HEK293 (cell line): ENCODE measurements around the gene ICAM5.
A peak's percentile ranks its signal among the peaks of the same experiment; 100 is the strongest.
"Not testable (repeated sequence)": the region's sequence is repeated elsewhere in the genome, so short reads cannot be mapped to it uniquely, and the experiment has no call there.

Experiments
- CTCF ChIA-PET: fragments of 350-600 bp; formaldehyde crosslinking; extraction: SDS; loops from one replicate; lab custom pipeline; 2021; ENCODE audit warnings: antibody characterized with exemption; lab: Yijun Ruan, JAX
- POLR2A ChIA-PET: fragments of 300-600 bp; formaldehyde crosslinking; extraction: SDS; loops from one replicate; lab custom pipeline; 2020; ENCODE audit warnings: antibody characterized with exemption, inconsistent platforms; lab: Yijun Ruan, JAX
- H3K27ac ChIP-seq: fragments of 200-500 bp; sonication (Bioruptor generic); 2 replicates; pipeline ENCODE4 v1.5.1; 2014; ENCODE audit warnings: low read depth, low read length, control low read depth, inconsistent platforms; ENCODE audit errors: extremely low read depth
- H3K36me3 ChIP-seq, 2 experiments: fragments of 200-500 bp in 1 of 2; sonication (Bioruptor generic) in 1 of 2; 1 replicate in 1 of 2; 2 replicates in 1 of 2; pipeline ENCODE4 v1.5.1; 2014 to 2017; ENCODE audit warnings: inconsistent platforms in 2 of 2, low read length in 2 of 2; ENCODE audit not compliant: control insufficient read depth in 2 of 2, insufficient read depth in 1 of 2
- H3K4me1 ChIP-seq: fragments of 200-500 bp; sonication (Bioruptor generic); 2 replicates; pipeline ENCODE4 v1.5.1; 2014; ENCODE audit warnings: mild to moderate bottlenecking, low read length, inconsistent platforms; ENCODE audit not compliant: control insufficient read depth, insufficient read depth
- H3K4me3 ChIP-seq: 2 replicates; pipeline ENCODE4 v1.5.1; 2011; ENCODE audit warnings: low read depth, mild to moderate bottlenecking, control low read depth, low read length, moderate library complexity
- H3K9me3 ChIP-seq: fragments of 200-500 bp; sonication (Bioruptor generic); 2 replicates; pipeline ENCODE4 v1.5.1; 2014; ENCODE audit warnings: low read depth, low read length, inconsistent platforms; ENCODE audit not compliant: control insufficient read depth, insufficient read depth
- GLIS2 ChIP-seq: fragments of 450-650 bp; formaldehyde crosslinking; IDR thresholded peaks from 2 replicates; pipeline ENCODE4 v1.5.1; 2016; ENCODE audit warnings: missing biosample characterization, missing genetic modification characterization
- HOXD13 ChIP-seq: sonication (generic); formaldehyde crosslinking; IDR thresholded peaks from 2 replicates; pipeline ENCODE4 v1.8.0; 2022; ENCODE audit warnings: missing genetic modification reagents, borderline replicate concordance
- SCRT1 ChIP-seq: fragments of 450-650 bp; formaldehyde crosslinking; IDR thresholded peaks from 2 replicates; pipeline ENCODE4 v1.5.1; 2016; ENCODE audit warnings: missing biosample characterization, missing genetic modification characterization, borderline replicate concordance
- YY2 ChIP-seq: fragments of 450-650 bp; formaldehyde crosslinking; IDR thresholded peaks from 2 replicates; pipeline ENCODE4 v1.5.1; 2016; ENCODE audit warnings: missing biosample characterization, missing genetic modification characterization
- ZFHX2 ChIP-seq: fragments of 450-650 bp; formaldehyde crosslinking; conservative IDR thresholded peaks from 2 replicates; pipeline ENCODE4 v1.5.1; 2016; ENCODE audit warnings: missing biosample characterization, missing genetic modification characterization
- ZNF132 ChIP-seq: fragments of 450-650 bp; formaldehyde crosslinking; IDR thresholded peaks from 2 replicates; pipeline ENCODE4 v1.5.1; 2017; ENCODE audit warnings: missing biosample characterization, missing genetic modification characterization, borderline replicate concordance
- ZNF157 ChIP-seq: fragments of 450-650 bp; formaldehyde crosslinking; IDR thresholded peaks from 2 replicates; pipeline ENCODE4 v1.5.1; 2016; ENCODE audit warnings: missing biosample characterization, missing genetic modification characterization
- ZNF202 ChIP-seq: fragments of 450-650 bp; formaldehyde crosslinking; IDR thresholded peaks from 2 replicates; pipeline ENCODE4 v1.5.1; 2016; ENCODE audit warnings: missing biosample characterization, missing genetic modification characterization, borderline replicate concordance
- ZNF433 ChIP-seq: fragments of 450-650 bp; formaldehyde crosslinking; IDR thresholded peaks from 2 replicates; pipeline ENCODE4 v1.5.1; 2016; ENCODE audit warnings: missing biosample characterization, missing genetic modification characterization, low read depth
- ZNF473 ChIP-seq: fragments of 450-650 bp; formaldehyde crosslinking; IDR thresholded peaks from 2 replicates; pipeline ENCODE4 v1.5.1; 2017; ENCODE audit warnings: missing biosample characterization, missing genetic modification characterization
- ZNF521 ChIP-seq: fragments of 450-650 bp; formaldehyde crosslinking; IDR thresholded peaks from 2 replicates; pipeline ENCODE4 v1.5.1; 2017; ENCODE audit warnings: missing biosample characterization, mild to moderate bottlenecking, missing genetic modification characterization
- ZNF555 ChIP-seq: fragments of 450-650 bp; formaldehyde crosslinking; conservative IDR thresholded peaks from 2 replicates; pipeline ENCODE4 v1.5.1; 2017; ENCODE audit warnings: missing biosample characterization, mild to moderate bottlenecking, missing genetic modification characterization, inconsistent platforms
- ZNF76 ChIP-seq: fragments of 450-650 bp; formaldehyde crosslinking; IDR thresholded peaks from 2 replicates; pipeline ENCODE4; 2016; ENCODE audit warnings: low read depth, missing biosample characterization, missing genetic modification characterization, borderline replicate concordance
- ZNF785 ChIP-seq: fragments of 450-650 bp; formaldehyde crosslinking; IDR thresholded peaks from 2 replicates; pipeline ENCODE4 v1.5.1; 2016; ENCODE audit warnings: missing biosample characterization, missing genetic modification characterization
- TF ChIP-seq, protein P1 (sequence below): fragments of 450-650 bp; formaldehyde crosslinking; IDR thresholded peaks from 2 replicates; pipeline ENCODE4 v1.5.1; 2016; ENCODE audit warnings: missing biosample characterization, missing genetic modification characterization
- TF ChIP-seq, protein P2 (sequence below): fragments of 450-650 bp; formaldehyde crosslinking; IDR thresholded peaks from 2 replicates; pipeline ENCODE4 v1.5.1; 2017; ENCODE audit warnings: missing biosample characterization, mild to moderate bottlenecking, missing genetic modification characterization, moderate library complexity
- TF ChIP-seq, protein P3 (sequence below): fragments of 450-650 bp; formaldehyde crosslinking; optimal IDR thresholded peaks from 2 replicates; pipeline ENCODE3; 2016; ENCODE audit warnings: missing biosample characterization, mild to moderate bottlenecking, missing genetic modification characterization
- TF ChIP-seq, protein P4 (sequence below): fragments of 450-650 bp; formaldehyde crosslinking; IDR thresholded peaks from 2 replicates; pipeline ENCODE4 v1.5.1; 2017; ENCODE audit warnings: missing biosample characterization, missing genetic modification characterization

Gene ICAM5

DNA sequence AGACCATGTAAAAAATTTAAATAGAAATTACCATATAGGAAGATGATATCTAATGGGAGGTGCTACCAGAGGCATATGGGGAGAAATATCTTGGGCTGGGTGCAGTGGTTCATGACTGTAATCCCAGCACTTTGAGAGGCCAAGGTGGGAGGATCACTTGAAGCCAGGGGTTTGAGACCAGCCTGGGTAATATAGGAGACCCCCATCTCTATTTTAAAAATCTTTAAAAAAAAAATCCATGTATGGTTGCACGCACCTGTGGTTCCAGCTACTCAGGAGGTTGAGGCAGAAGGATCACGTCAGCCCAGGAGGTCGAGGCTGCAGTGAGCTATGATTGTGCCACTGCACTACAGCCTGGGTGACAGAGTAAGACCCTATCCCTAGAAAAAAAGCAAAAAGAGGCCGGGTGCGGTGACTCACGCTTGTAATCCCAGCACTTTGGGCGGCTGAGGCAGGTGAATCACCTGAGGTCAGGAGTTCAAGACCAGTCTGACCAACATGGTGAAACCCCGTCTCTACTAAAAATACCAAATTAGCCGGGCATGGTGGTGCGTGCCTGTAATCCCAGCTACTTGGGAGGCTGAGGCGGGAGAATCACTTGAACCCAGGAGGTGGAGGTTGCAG is 47.8 kb upstream of the ICAM5 start:
- H3K9me3 ChIP-seq, H3K36me3 ChIP-seq, H3K4me3 ChIP-seq, H3K4me1 ChIP-seq, POLR2A ChIA-PET, H3K27ac ChIP-seq: not testable (repeated sequence)
- CTCF ChIA-PET, result interaction anchor here (0.6 kb wide), 1 partner anchor 84 kb away, joined by 3 read pairs; no protein-coding TSS in a partner anchor

DNA sequence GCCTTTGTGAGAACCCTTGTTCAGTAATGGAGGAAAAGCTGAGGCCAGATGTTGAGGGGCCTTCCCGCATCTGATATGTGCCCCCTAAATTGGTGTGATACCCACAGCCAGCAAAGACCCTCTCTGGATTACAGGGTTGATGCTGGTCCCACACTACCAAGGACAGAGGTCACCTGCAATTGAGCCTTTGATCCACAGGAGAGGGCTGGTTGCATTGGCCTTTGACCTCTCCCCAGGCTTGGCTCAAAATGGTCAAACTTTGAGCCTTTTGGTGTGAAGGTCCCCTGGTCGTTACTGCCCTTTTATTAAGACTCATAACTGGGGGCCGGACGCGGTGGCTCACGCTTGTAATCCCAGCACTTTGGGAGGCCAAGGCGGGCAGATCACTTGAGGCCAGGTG is 46.1 kb upstream of the ICAM5 start:
- no peaks in the 10 kb centered on the region for H3K4me1 ChIP-seq
- no peaks in the 10 kb centered on the region for H3K36me3 ChIP-seq
- H3K9me3 ChIP-seq, result no peaks in the 10 kb centered on the region
- H3K27ac ChIP-seq, result no peak overlapping the region
- no peak overlapping the region for H3K4me3 ChIP-seq
- TF ChIP-seq, protein P1, sequence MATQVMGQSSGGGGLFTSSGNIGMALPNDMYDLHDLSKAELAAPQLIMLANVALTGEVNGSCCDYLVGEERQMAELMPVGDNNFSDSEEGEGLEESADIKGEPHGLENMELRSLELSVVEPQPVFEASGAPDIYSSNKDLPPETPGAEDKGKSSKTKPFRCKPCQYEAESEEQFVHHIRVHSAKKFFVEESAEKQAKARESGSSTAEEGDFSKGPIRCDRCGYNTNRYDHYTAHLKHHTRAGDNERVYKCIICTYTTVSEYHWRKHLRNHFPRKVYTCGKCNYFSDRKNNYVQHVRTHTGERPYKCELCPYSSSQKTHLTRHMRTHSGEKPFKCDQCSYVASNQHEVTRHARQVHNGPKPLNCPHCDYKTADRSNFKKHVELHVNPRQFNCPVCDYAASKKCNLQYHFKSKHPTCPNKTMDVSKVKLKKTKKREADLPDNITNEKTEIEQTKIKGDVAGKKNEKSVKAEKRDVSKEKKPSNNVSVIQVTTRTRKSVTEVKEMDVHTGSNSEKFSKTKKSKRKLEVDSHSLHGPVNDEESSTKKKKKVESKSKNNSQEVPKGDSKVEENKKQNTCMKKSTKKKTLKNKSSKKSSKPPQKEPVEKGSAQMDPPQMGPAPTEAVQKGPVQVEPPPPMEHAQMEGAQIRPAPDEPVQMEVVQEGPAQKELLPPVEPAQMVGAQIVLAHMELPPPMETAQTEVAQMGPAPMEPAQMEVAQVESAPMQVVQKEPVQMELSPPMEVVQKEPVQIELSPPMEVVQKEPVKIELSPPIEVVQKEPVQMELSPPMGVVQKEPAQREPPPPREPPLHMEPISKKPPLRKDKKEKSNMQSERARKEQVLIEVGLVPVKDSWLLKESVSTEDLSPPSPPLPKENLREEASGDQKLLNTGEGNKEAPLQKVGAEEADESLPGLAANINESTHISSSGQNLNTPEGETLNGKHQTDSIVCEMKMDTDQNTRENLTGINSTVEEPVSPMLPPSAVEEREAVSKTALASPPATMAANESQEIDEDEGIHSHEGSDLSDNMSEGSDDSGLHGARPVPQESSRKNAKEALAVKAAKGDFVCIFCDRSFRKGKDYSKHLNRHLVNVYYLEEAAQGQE (tag by site-specific recombination), result peak; percentile 39; the same call in 1 of the 2 replicates
- TF ChIP-seq ZNF76 (tag by site-specific recombination) (no peak), ZFHX2 (tag by site-specific recombination) (no peak), ZNF132 (no peak)
- TF ChIP-seq, all 188 proteins: peak for 1
- ChIA-PET POLR2A (interaction anchor here (0.7 kb wide), 1 partner anchor 12 kb away, joined by 4 read pairs; no protein-coding TSS in a partner anchor), CTCF (interaction anchor here (0.6 kb wide), 1 partner anchor 425 kb away, joined by 4 read pairs; the partner anchor contains the start of gene FBXL12)

DNA sequence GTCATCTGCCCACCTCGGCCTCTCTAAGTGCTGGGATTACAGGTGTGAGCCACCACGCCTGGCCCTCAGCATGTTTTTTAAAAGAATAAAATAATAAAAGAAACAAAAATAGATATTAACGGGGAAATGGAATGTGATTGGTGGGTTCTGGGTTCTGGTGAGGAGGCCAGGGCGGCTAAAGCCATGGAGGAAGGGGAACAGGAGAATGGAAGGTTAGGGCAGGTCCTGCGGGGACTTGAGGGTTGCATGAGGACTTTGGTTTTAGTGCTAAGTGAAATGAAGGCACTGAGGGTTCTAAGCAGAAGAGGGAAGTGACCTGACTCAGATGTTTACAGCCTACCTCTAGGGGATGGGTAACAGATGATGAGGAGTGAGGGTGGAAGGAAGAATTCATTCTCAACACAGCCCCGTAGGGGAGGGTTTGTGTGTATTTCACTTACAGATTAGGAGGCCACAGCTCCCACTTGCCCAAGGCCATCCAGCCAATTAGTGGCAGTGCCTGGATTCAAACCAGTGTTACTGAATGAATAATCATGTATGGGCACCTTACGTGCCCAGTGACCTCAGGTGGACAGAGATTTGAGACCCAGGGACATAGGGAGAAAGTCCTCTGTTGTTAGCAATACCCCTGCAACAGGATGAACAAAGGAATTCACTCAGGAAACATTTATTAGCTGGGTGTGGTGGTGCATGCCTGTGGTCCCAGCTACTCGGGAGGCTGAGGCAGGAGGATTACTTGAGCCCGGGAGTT is 44.4 kb upstream of the ICAM5 start:
- TF ChIP-seq SCRT1 (tag by site-specific recombination) (no peak), ZNF473 (tag by site-specific recombination) (no peak), ZNF521 (tag by site-specific recombination) (no peak), ZNF157 (tag by site-specific recombination) (no peak), ZNF555 (no peak), ZNF785 (tag by site-specific recombination) (no peak), YY2 (tag by site-specific recombination) (no peak), GLIS2 (tag by site-specific recombination) (no peak), ZNF433 (tag by site-specific recombination) (no peak), ZNF202 (tag by site-specific recombination) (no peak), HOXD13 (CRISPR knock-in tag) (no peak)
- TF ChIP-seq, protein P2, sequence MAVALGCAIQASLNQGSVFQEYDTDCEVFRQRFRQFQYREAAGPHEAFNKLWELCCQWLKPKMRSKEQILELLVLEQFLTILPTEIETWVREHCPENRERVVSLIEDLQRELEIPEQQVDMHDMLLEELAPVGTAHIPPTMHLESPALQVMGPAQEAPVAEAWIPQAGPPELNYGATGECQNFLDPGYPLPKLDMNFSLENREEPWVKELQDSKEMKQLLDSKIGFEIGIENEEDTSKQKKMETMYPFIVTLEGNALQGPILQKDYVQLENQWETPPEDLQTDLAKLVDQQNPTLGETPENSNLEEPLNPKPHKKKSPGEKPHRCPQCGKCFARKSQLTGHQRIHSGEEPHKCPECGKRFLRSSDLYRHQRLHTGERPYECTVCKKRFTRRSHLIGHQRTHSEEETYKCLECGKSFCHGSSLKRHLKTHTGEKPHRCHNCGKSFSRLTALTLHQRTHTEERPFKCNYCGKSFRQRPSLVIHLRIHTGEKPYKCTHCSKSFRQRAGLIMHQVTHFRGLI (tag by site-specific recombination), result no peak
- TF ChIP-seq, protein P3, sequence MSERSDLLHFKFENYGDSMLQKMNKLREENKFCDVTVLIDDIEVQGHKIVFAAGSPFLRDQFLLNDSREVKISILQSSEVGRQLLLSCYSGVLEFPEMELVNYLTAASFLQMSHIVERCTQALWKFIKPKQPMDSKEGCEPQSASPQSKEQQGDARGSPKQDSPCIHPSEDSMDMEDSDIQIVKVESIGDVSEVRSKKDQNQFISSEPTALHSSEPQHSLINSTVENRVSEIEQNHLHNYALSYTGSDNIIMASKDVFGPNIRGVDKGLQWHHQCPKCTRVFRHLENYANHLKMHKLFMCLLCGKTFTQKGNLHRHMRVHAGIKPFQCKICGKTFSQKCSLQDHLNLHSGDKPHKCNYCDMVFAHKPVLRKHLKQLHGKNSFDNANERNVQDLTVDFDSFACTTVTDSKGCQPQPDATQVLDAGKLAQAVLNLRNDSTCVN, result no peak
- TF ChIP-seq, protein P4, sequence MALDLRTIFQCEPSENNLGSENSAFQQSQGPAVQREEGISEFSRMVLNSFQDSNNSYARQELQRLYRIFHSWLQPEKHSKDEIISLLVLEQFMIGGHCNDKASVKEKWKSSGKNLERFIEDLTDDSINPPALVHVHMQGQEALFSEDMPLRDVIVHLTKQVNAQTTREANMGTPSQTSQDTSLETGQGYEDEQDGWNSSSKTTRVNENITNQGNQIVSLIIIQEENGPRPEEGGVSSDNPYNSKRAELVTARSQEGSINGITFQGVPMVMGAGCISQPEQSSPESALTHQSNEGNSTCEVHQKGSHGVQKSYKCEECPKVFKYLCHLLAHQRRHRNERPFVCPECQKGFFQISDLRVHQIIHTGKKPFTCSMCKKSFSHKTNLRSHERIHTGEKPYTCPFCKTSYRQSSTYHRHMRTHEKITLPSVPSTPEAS (tag by site-specific recombination), result no peak
- Histone ChIP-seq H3K27ac (no peak overlapping the region), H3K4me1 (no peaks in the 10 kb centered on the region), H3K4me3 (no peak overlapping the region), H3K9me3 (no peaks in the 10 kb centered on the region), H3K36me3 (no peaks in the 10 kb centered on the region)
- CTCF ChIA-PET, result interaction anchor here (0.6 to 1.1 kb wide), 3 partner anchors 14 to 146 kb away, joined by 3 read pairs; no protein-coding TSS in a partner anchor
- POLR2A ChIA-PET, result no interaction called here
